GM12891 (cell line): ENCODE data around the gene KIAA1614.
A peak's percentile ranks its signal among the peaks of the same experiment; 100 is the strongest.
"Not testable (repeated sequence)": the region's sequence is repeated elsewhere in the genome, so short reads cannot be mapped to it uniquely, and the experiment has no call there.

Experiments used
- DNase-seq: peaks from one replicate; pipeline ENCODE4 v3.0.0; 2011; ENCODE audit warnings: low spot score; ENCODE audit not compliant: insufficient read length
- FAIRE-seq: peaks from 2 replicates; lab custom pipeline; 2011; peaks lifted over from hg19 to GRCh38; lab: Jason Lieb, UNC
- PAX5 ChIP-seq: IDR thresholded peaks from 2 replicates; pipeline ENCODE4 v1.6.1; 2011; ENCODE audit warnings: low read length, moderate library complexity, mild to moderate bottlenecking; ENCODE audit not compliant: insufficient read depth, severe bottlenecking
- POLR2A ChIP-seq: IDR thresholded peaks from 2 replicates; pipeline ENCODE4 v1.6.1; 2011; ENCODE audit warnings: low read depth, low read length, control low read depth
- POLR2AphosphoS5 ChIP-seq: IDR thresholded peaks from 2 replicates; pipeline ENCODE4 v1.6.1; 2011; ENCODE audit warnings: low read depth, low read length, control low read depth
- POU2F2 ChIP-seq: IDR thresholded peaks from 2 replicates; pipeline ENCODE4 v1.6.1; 2011; ENCODE audit warnings: low read depth, mild to moderate bottlenecking, control low read depth, low read length, moderate library complexity
- SPI1 ChIP-seq: IDR thresholded peaks from 2 replicates; pipeline ENCODE4 v1.6.1; 2011; ENCODE audit warnings: low read depth, low read length, control low read depth
- TAF1 ChIP-seq: IDR thresholded peaks from 2 replicates; pipeline ENCODE4 v1.6.1; 2011; ENCODE audit warnings: low read depth, low read length, control low read depth

KIAA1614 gene

DNA sequence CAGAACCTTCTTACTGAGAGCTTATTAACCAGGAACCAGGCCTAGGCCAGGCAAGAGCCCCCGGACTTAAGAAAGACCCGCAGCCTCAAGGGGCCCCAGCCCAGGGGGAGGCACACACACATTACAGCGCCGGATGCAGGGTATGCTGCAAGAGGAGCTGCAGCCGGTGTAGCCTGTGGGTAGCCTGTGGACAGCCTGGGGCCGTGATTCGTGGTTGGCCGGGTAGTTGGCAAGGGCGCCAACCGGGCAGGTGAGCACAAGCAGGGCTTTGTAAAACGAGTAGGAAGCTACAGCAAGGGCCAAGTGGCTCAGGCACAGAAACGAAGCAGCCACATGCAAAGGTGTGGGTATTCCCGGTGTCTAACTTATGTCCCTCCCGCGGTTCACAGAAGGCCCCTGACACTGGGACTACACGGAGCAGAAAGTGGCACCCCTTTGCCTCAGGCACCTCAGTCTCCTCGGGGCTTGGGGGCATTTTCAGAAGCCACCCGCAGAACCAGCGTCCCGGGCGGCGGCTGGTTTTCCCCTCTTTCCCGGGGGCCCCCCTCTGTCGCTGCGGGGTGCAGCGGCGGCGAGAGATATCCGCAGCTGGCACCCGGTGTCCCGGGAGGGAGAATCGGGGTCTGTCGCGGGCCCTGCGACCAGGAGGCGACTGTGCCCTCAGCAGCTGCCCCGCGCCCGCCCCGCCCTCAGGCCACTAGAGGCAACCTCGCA lies 40.8 kb downstream of the KIAA1614 start:
- TF ChIP-seq POLR2A, result no peak
- TF ChIP-seq POLR2AphosphoS5, result no peak
- TF ChIP-seq SPI1, result no peak
- no peak for TF ChIP-seq PAX5
- TF ChIP-seq TAF1, result no peak
- no peak for TF ChIP-seq POU2F2
- FAIRE-seq (peak; percentile 79), DNase-seq (no peak)

- TF ChIP-seq PAX5 (no peak), SPI1 (no peak), POU2F2 (no peak), TAF1 (no peak), POLR2AphosphoS5 (no peak), POLR2A (no peak)
- peak; percentile 70 for DNase-seq
- peak; percentile 94 for FAIRE-seq
Observed at GRCh38 chr1:180954005-180954800, 41.5 kb downstream of the KIAA1614 start.

DNA sequence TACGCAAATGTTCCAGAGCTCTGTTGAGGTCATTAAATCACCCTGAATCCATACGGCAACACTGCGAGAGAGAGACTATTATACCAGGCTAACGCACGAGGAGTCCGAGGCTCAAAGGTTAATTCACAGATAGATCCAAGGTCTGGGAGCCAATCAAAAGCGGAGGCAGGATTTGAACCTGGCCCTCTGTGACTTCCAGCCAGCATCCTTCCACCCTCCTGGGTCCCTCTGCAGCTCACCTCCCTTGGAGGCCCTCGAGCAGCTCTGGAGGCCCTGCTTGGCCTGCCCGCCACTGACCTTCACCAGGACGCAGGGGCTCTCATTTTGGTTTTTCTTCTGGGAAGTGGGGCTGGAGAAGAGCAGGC lies 42.1 kb downstream of the KIAA1614 start:
- DNase-seq (no peak), FAIRE-seq (no peak)
- TF ChIP-seq POLR2AphosphoS5, result no peak
- no peak for TF ChIP-seq TAF1
- TF ChIP-seq POLR2A, result no peak
- no peak for TF ChIP-seq PAX5
- no peak for TF ChIP-seq POU2F2
- no peak for TF ChIP-seq SPI1

DNA sequence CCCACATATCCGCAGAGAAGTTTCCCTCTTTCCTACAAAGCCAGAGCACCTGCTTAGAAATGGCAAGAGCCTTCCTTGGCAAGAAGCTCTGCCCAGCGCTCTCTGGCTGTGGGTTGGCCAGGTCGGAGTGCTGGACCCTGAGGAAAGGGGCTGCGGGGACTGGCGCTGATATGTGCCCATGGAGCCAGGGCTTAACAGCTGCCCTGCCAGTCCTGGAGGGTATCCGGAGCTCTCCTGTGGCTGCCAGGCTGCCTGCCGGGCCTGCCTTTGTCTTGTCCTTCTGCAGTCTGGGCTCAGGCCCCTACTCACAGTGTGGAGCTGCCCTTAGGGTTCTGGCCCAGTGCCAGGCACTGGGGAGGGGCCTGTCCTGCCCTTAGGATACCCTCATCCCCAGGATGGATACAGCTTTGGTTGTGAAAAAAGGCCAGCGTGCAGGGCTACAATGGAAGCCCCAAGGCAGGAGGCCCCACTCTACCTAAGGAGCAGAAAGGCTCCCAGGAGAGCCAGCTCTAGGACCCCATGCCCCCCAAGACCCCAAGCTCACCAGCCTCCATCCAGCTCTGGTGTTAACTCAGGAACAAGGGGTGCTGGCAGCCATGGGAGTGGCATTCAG lies 43.4 kb downstream of the KIAA1614 start:
- no peak for DNase-seq
- TF ChIP-seq POLR2A (no peak), SPI1 (no peak), POU2F2 (no peak), TAF1 (no peak), POLR2AphosphoS5 (no peak), PAX5 (no peak)
- no peak for FAIRE-seq

GRCh38 chr1:180959620-180960019 lies 46.9 kb downstream of the KIAA1614 start:
- FAIRE-seq, DNase-seq: not testable (repeated sequence)

DNA sequence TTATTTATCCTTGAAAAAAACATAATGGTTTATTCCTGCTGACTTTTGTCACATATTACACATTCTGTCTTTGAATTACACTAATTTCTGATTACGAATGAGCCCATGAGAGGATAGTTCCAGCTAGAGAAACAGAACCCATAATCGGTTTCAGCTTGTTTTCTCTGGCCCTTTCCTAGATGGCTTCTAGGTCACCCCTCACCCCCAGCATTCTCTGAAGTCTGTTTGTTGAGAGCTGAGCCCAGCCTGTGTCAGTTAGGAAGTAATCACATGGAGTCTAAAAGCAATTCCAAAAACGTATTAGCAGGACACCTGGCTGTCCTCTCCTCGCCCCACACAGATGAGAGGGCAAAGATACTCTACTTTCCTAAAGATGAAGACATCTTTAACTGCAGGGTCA lies 48.9 kb downstream of the KIAA1614 start:
- no peak for TF ChIP-seq TAF1
- TF ChIP-seq POU2F2, result no peak
- TF ChIP-seq PAX5, result no peak
- no peak for TF ChIP-seq POLR2AphosphoS5
- no peak for TF ChIP-seq SPI1
- TF ChIP-seq POLR2A, result no peak
- DNase-seq, result no peak
- FAIRE-seq, result no peak

- FAIRE-seq (peak; percentile 47), DNase-seq (no peak)
- no peak for TF ChIP-seq POU2F2
- no peak for TF ChIP-seq POLR2AphosphoS5
- TF ChIP-seq PAX5, result no peak
- TF ChIP-seq SPI1, result no peak
- TF ChIP-seq POLR2A, result no peak
- no peak for TF ChIP-seq TAF1
Observed at GRCh38 chr1:180962178-180962577, 49.5 kb downstream of the KIAA1614 start.

GRCh38 chr1:180964056-180964455 lies 51.4 kb downstream of the KIAA1614 start:
- TF ChIP-seq POU2F2 (no peak), PAX5 (no peak), SPI1 (no peak), POLR2A (no peak), TAF1 (no peak), POLR2AphosphoS5 (no peak)
- DNase-seq (no peak), FAIRE-seq (no peak)

DNA sequence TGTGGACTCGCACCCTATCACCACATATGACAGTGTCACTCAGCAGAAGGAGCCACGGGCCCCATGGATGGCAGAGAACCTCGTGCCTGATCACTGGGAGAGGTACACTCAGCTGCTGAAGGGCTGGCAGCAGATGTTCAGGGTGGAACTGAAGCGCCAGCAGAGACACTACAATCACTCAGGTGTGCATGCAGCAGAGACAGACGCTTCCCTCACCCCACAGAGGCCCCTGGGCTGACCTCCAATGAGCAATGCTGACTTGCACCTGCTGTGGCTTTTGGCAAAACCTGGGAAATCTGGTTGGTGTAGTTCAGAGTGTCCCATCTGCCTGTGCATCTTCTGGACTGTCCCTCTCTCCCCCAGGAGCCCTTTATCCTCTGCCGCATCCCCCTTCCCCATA lies 51.9 kb downstream of the KIAA1614 start:
- no peak for TF ChIP-seq POU2F2
- TF ChIP-seq POLR2A, result no peak
- TF ChIP-seq POLR2AphosphoS5, result no peak
- no peak for TF ChIP-seq TAF1
- TF ChIP-seq SPI1, result no peak
- TF ChIP-seq PAX5, result no peak
- FAIRE-seq (no peak), DNase-seq (no peak)
